CD1c-positive myeloid dendritic cell (primary cell): ENCODE measurements around the gene LYPD4.
A peak's percentile ranks its signal among the peaks of the same experiment; 100 is the strongest.
"Not testable (repeated sequence)": the region's sequence is repeated elsewhere in the genome, so short reads cannot be mapped to it uniquely, and the experiment has no call there.

Experiments used
- DNase-seq: peaks from one replicate; pipeline ENCODE4 v3.0.0-alpha.2; 2016; ENCODE audit errors: extremely low spot score

LYPD4 gene

GRCh38 chr19:41875973-41876372 is 31.5 kb upstream of the LYPD4 start:
- DNase-seq, result not testable (repeated sequence)

DNA sequence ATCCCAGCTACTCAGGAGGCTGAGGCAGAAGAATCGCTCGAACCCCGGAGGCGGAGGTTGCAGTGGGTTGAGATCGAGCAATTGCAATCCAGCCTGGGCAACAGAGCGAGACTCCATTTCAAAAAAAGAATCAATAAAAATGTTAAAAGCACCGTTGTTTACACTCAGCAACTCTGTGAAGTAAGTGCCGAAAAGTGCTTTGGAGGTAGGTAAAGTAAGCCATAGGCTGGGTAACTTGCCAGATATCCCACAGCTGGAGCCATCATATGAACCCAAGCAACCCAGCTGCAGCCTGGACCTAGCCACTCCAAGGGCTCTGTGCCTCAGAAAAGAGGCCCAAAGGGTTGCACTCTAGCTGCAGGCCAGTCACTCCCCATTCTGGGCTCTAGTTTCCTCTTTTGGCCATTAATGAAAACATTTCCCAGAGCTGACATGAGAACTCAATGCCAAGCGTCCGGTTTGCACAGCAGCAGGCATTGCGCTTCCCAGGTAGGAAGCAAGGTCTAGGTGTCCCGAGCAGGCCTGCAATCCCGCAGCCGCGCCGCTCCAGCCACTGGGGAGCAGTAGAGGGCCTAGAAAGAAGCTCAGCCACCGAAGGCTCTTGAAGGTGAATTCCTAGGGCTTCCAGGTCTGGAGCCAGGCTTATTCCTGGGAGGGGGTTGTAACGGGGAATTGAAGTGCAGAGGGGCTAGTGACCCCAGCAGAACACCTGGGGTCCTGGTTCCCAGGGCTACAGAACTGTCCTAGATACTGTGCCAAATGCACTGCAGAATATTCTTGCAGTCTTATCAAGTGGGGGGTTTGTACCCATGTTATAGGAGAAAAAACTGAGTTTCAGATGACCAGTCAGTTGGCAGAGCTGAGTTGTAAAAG is 28.5 kb upstream of the LYPD4 start:
- DNase-seq, result peak; percentile 57

DNA sequence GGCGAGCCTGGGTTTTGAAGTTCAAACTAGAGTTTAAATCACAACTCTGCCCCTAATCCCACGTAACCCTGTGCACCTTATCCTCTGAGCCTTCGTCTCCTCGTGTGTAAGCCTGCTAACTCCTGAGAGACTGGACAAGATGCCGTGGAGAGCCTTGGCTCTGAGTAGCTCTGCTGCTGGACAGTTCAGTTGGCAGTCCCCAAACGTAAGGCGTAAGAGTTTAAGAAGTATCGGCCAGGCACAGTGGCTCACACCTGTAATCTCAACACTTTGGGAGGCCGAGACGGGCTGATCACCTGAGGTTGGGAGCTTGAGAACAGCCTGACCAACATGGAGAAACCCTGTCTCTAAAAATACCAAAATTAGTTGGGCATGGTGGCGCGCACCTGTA is 27.9 kb upstream of the LYPD4 start:
- no peak for DNase-seq

DNA sequence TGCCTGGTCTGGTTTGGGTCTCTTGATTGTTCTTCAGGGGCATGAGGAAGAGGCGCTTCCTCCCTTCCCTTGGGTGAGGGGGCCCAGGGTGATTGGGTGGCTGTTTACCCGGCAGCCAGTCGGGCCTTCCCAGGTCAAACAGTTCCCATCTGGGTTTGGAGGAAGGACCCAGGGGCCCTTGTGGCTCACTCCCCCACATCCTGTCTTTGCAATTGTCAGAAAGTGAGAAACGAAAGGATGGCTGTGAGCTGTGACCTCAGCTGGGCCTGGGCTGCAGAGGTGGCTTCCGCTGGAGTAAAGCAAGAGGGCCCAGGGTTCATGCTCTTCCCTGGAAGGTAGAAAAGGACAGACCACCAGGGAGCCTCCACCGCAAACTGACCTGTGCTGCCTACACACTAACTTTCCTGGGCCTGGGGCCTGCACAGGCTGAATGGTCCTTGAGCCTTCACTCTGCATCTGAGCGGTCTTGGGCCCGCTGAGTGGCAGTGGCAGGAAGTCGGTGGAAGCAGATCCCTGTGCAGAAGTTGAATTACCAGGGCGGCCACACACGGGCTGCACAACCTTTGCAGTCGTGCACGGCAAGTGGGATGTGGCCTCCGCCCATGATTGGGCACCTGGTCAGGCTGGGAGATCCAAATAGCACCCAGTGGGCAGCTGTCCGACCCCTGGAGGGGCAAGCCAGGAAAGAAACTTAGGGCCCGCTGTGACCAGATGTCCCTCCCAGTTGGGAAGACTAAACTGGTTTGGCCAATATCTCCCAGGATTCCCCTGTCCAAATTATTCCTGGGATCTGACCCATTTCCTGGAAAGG is 27.3 kb upstream of the LYPD4 start:
- DNase-seq, result peak; percentile 74

DNA sequence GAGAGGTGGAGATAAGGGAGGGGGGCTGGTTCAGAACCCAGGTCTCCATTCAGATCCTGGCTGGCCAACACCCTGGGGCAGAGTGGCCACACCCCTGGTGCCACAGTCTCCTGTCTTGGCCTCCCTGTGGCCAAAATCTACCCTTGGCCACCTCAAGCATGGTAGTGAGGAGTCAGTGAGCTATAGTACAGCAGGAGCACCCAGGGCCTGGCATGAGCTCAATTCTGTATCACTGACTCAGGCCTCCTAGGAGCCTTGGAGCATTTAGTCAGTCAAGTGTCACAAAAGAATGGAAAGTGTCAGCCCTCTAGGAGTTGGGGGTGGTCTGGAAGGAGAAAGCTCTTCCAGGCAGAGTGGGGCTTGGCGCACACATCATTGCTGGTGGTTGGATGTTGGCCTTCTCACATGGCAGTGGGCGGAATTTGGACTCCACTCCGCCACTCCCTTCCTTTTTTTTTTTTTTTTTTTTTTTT is 26.0 kb upstream of the LYPD4 start:
- DNase-seq, result no peak

GRCh38 chr19:41869374-41869955 is 25.0 kb upstream of the LYPD4 start:
- no peak for DNase-seq

- no peak for DNase-seq
These were observed 24.5 kb upstream of the LYPD4 start for GRCh38 chr19:41868989-41869300.

DNA sequence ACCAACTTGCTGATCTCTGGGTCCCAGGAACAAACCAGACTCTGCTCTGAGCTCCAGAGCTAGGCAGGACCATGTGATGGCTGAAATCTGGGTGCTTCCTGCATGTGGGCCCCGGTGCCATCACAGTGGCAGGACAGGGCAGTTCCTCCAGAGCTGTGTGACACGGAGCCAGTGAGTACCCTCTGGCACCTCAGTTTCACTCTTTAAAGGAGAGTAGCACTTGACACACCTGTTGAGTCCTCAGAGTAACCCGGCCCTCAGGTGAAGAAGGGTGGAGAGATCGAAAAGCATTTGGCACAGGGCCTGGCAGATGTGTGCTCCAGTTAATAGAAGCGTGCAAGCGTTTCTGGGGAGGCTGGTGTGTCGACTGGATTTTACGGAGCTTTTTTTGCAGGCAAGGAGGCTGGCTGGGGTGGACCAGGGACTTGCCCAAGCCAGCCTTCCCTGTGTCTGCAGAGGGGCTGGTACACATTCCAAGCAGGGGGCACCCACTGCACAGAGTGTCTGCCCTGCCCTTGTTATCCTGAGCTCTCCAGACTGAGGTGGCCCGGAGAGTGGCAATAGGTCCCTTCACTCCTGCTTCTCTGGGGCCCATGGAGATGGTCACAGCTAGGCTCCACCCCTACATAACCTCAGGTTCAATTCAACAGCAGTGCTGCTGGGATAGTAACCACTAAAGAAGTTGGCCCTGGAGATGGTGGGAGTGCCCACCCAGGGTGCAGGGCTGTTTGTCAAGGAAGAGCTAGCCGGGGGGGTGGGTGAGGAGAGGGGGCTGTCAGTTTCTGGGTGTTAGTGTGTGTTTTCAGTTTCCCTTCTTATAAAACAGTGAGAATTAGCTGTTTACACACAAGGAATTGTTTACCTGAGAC is 23.9 kb upstream of the LYPD4 start:
- no peak for DNase-seq

- no peak for DNase-seq
These were observed 21.8 kb upstream of the LYPD4 start for GRCh38 chr19:41866284-41866683.

GRCh38 chr19:41864374-41864773 is 19.9 kb upstream of the LYPD4 start:
- no peak for DNase-seq

DNA sequence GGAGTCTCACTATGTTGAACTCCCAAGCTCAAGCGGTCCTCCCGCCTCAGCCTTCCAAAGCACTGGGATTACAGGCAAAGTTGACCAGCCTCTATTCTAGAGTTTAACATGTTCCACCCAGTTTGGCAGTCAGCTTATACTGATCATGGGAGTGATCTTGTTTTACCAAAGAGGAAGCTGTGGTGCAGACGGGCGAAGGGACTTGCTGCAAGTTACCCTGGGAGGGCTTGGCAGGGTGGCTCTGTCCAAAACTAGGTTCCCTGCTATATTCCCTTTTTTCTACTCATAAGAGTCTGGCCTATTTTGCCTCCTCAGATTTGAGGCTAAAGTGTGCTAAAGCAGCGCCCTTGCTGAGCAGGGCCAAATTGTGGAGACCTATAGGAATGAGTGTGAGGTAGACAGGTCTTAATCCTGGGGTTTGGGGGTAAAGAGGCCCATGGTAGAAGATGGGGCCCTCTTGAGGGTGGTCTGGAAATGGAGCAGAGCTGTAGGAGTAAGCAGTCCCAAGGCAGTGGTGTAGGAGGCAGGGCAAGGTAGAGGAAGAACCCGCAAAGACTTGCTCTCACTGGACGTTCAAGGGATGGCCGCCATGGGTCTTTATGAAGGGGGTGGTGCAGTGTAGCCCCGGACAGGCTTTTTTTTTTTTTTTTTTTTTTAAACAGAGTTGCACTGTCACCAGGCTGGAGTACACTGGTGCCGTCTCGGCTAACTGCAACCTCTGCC is 18.9 kb upstream of the LYPD4 start:
- no peak for DNase-seq

DNA sequence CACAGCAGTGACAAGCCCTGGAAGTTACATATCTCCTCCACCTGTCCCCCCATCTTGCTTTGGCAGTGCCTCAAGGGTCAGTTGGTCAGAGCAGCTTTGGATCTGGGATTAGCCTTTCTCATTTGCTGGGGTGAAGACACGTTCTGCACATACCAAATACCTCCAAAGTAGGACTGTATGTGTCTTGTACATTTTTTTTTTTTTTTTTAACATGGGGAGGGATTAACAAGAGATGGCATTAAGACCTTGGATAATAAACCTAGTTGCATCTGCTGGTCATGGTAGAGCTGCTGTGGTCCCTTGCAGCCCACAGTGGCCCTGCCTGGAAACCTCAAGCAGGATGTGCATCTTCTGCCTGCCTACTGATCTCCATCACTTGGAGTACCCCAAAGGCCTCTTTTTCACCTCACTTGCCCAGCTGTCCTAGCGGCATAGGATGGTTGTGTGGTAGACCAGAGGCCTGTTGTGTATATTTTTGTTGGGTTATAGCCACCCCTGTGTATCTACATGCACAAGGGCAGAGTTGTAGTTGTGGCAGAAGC is 18.0 kb upstream of the LYPD4 start:
- DNase-seq, result no peak

DNA sequence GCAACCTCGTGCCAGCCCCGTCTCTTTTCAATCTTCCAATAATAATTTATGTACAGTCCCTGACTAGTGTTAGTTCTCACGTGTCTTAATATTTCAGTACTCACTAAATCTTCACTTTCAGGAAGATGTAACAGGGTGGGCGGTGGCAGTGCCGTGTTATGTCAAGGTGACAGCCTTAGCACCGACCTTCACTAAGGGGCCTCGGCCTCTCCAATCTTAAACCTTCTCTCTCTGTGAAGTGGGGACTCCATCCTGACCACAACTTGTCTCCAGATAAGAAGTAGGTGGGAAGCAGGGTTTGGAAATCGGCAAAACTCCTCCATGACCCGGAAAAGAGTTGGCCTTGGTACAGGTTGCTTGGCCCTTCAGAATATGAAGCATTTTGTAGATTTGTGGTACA is 17.4 kb upstream of the LYPD4 start:
- no peak for DNase-seq

GRCh38 chr19:41861116-41861768 is 16.8 kb upstream of the LYPD4 start:
- peak; percentile 29 for DNase-seq

DNA sequence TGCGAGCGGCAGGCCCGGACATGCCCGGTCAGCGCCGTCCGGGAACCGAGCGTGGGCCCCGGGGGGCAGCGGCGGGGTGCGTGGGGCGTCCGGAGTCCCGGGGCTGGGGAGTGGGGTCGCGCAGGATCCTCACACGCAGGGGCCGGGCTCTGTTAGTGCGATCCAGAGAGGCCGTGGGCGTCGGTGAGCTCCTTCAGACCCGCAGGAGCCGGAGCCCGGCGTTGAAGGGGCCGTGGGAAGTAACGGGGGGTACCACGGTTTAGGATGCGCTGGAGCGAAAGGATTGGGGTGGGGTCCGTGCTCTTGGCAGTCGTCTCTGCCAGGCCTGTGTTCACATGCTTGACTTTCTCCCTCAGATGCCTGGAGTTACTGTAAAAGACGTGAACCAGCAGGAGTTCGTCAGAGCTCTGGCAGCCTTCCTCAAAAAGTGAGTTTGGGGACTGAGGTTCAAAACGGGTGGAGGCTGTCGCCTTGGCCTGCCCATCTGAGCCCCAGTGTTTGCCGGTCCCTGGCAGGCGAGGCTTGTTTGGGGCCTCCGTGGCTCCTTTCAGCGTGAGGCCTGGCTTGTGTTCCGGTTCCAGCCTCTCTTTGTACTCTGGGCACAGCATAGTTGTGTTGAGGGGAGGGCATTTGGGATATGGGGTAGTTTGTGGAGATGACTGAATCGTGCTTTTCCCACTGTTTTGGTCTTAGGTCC is 16.1 kb upstream of the LYPD4 start:
- peak; percentile 28 for DNase-seq

DNA sequence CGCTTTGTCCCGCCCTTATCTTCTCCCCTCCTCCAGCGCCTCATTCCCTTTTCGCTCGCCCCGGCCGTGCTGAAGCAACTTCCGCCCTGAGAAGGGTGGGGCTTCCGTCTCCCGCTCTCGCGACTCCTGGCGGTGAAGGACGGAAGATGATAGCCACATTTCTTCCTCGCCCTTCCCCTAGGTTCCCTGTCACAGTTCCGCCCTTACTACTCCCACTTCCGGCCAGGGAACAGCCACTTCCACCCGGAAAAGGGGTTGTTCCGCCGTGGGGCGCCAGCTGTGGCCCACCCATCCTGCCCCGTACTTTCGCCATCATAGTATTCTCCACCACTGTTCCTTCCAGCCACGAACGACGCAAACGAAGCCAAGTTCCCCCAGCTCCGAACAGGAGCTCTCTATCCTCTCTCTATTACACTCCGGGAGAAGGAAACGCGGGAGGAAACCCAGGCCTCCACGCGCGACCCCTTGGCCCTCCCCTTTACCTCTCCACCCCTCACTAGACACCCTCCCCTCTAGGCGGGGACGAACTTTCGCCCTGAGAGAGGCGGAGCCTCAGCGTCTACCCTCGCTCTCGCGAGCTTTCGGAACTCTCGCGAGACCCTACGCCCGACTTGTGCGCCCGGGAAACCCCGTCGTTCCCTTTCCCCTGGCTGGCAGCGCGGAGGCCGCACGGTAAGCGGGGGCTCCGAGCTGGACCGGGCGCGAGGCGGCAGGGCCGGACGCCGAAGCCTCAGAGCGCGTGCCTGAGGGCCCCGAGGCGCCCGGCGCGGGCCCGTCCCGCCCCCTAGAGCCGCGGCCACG is 15.3 kb upstream of the LYPD4 start, which contains the start of gene RPS19:
TSS of gene RPS19 (plus strand) at position 638 of the 801 bp plus-strand sequence. CDS start 520 bp downstream, outside the sequence.
- DNase-seq, result peak; percentile 99

DNA sequence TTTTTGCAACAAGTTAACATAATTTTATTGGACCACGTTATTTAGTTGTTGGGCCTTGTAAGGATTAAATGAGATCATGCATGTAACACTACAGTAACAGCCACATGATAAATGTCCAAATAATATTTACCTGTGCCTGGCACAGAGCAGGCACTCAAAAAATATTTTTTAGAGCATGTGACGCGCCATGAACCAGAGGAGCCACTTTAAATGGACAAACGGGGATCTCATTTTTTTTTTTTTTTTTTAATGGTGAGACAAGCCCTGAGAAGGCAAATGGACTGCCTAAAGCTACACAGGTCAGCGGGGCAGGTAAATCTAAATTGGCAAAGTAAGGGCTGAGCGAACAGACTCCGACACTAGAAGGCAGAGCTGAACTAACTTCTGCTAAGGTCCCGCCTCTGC is 14.7 kb upstream of the LYPD4 start:
- DNase-seq, result no peak

- DNase-seq, result no peak
These were observed 9.3 kb upstream of the LYPD4 start for GRCh38 chr19:41853768-41854167.

DNA sequence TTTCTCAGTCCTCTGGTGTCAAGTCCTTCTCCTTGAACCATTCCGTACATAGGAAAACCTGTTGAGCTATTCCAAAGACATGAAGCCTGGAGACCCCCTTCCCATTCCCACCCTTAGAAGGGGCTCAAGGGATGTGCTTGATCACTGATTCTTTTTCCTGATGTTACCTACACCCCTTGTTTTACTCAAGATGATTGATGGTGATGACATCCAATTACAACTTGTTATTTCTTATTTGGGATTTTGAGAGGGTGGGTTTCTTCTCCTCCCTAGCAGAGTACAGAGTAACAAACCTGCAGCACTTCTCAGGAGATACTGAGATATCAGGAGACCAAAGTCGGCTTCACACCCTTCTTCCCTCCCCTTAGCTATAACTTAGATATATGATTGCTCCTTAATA is 8.9 kb upstream of the LYPD4 start:
- no peak for DNase-seq
